ENCODE measurements around the gene ARMH4. TPM values are rescaled to one million over a fixed set of nuclear protein-coding genes. Genes with fewer than 3 reads are reported as not detected.
A peak's percentile ranks its signal among the peaks of the same experiment; 100 is the strongest.

ARMH4 gene
- total and polyA plus RNA-seq, 2 donors, result 3.6 to 39.9 TPM

DNA sequence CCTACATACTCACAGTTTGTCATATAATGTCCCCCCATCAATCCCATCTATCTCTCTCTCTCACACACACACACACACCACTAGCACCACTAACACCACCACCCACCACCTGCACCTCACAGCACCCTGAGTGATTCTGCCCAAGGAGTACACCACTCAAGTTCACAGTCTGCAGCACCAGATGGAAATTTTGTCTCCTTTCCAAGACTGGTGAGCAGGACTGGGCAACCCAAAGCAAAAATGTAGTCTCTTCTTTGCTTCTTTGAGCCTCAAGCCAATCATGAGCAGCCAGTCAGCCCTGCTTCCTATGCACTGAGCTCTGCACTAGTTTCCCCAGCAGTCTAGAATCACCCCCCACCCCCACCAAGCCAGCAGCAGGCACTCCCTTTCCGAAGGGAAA is 15.0 kb upstream of the ARMH4 start:
- Histone ChIP-seq H3K27ac (ENCODE audit: low read depth) (no peak overlapping the region), H3K4me1 (ENCODE audit: insufficient read depth) (no peaks in the 10 kb centered on the region), H3K36me3 (ENCODE audit: insufficient read depth) (no peaks in the 10 kb centered on the region), H3K4me3 (ENCODE audit: low read depth, low read length) (no peak overlapping the region)
- 39% methylated on average over 1 of the region's 1 CpG for WGBS
- no peak for DNase-seq (ENCODE audit: extremely low spot score)

DNA sequence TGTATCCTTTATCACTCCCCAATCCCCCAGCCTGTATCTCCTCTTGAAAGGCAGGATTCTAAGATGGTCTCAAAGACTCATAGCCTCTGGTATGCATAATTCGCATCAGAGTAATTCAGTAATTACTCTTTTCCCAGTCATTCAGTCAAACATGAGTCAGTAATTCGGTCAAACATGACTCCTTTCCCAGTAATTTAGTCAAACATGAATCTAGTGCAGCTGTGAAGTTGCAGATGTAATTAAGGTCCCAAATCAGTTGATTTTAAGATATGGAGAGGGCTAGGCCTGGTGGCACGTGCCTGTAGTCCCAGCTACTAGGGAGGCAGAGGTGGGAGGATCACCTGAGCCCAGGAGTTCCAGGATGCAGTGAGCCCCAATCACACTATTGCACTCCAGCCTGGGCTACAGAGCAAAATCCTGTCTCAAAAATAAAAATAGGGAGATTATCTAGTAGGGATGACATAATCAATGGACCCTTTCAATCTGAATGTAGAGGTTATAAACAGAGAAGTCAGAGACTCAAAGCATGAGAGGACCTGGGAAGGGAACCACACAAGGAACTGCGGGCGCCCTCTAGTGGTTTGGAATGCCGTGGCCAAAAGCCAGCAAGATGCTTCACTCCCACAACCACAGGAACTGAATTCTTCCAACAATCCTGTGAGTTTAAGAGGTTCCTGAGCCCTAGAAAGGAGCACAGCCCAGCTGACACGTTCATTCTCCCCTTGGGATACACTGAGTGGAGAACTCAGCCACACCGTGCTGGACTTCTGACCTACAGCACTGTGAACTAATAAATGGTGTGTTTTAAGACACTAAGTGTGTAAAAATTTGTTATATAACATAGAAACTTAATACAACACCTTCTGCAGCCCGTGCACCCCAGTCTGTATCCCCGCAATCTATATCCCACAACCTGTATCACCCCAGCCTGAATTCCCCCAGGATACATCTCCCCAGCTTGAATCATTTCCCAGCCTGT is 14.3 kb upstream of the ARMH4 start:
- 34% methylated on average over 10 of the region's 10 CpGs for WGBS
- no peaks in the 10 kb centered on the region for H3K36me3 ChIP-seq (ENCODE audit: insufficient read depth)
- no peak overlapping the region for H3K4me3 ChIP-seq (ENCODE audit: low read depth, low read length)
- H3K4me1 ChIP-seq (ENCODE audit: insufficient read depth), result no peaks in the 10 kb centered on the region
- no peak overlapping the region for H3K27ac ChIP-seq (ENCODE audit: low read depth)
- no peak for DNase-seq (ENCODE audit: extremely low spot score)

DNA sequence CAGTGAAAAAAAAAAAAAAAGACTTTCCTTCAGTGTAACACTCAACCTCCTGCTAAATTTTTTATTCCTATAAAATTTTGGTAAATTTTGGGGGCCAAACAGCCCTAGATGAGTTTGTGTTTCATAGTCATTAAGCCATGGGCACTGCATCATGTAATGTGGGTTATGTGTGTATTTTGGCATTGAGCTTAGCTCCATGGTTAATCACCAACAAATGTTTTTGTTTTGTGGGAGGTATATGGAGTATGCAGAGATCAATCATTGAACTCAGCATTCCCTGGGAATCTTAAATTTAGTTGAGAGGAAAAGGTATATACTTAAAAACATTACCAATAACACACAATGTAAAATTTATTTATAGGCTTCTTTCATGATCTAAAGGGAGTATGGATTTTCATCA is 8.5 kb upstream of the ARMH4 start:
- Histone ChIP-seq H3K36me3 (ENCODE audit: insufficient read depth) (no peaks in the 10 kb centered on the region), H3K4me1 (ENCODE audit: insufficient read depth) (no peaks in the 10 kb centered on the region), H3K27ac (ENCODE audit: low read depth) (no peak overlapping the region), H3K4me3 (ENCODE audit: low read depth, low read length) (no peak overlapping the region)
- no peak for DNase-seq (ENCODE audit: extremely low spot score)

DNA sequence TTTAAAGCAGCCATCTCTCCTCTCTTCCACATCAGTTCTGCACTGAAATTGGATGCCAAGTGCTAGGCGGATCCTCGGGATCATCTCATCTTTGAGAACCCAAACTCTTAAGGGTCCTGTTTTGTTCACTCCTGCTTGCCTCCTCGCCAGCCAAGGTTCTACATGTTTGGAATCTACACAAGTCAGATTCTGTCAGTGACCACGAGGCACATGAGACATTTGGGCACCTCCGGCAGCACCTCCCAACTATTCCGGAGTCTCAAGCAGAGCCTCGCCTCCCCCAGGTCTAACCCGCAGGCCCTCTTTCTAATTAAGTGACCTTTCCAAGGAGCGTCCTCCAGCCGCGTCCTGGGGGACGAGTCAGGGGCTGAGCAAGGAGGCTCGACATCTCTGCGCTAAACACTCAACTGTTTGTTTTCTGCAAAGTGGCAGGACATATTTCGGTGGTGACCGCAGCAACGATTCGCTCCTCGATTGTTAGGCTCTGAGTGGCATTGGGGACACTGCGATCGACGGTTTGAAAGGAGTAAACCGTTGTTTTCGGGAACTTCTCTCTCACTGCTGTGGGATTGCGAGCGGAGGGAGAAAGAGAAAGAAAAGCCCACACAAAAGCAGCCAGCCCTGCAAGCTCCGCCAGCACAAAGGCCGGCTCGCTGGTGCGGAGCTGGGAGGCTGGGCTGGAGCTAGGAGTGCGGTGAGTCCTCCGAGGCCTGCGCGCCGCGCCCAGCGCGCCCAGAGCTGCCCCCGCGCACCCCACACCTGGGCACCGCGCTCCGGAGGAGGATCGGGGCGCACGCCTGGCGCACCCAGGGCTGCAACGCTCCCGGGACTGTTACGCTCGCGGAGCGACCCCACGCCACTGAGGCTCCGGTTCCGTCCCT is 640 bp downstream of the ARMH4 start:
- Histone ChIP-seq H3K36me3 (ENCODE audit: insufficient read depth) (no peaks in the 10 kb centered on the region), H3K4me1 (ENCODE audit: insufficient read depth) (no peaks in the 10 kb centered on the region), H3K27ac (ENCODE audit: low read depth) (peak overlapping the region; percentile 12), H3K4me3 (ENCODE audit: low read depth, low read length) (peak overlapping the region; percentile 91)
- DNase-seq (ENCODE audit: extremely low spot score), result no peak
- WGBS, result 2% methylated on average over 56 of the region's 56 CpGs

DNA sequence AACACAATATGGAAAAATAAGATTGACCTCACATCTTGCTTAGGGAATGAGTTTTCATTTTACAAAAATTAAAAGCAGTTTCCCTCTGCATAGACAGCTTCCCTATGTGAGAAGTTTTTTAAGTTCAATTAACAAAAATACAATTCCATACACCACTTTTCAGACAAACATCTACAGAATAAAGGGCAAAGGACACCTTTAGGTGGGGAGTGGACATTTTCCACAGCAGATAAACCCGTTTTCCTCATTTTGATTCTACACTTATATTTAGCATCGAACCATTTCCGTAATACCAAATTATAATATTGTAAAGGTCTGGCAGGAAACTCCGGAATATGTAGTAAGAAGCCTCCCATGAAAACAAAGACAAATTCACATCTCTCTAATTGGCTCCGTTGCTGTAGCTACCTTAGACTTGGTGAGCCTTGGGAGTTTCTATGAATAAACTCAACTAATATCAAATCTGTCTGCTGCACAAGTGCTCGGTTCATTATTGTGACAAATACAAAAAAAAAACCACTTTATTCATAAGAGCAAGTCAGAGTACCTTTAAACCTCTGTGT is 1.7 kb downstream of the ARMH4 start:
- WGBS, result 88% methylated on average over 6 of the region's 6 CpGs
- no peaks in the 10 kb centered on the region for H3K4me1 ChIP-seq (ENCODE audit: insufficient read depth)
- H3K27ac ChIP-seq (ENCODE audit: low read depth), result no peak overlapping the region
- H3K4me3 ChIP-seq (ENCODE audit: low read depth, low read length), result no peak overlapping the region
- H3K36me3 ChIP-seq (ENCODE audit: insufficient read depth), result no peaks in the 10 kb centered on the region
- no peak for DNase-seq (ENCODE audit: extremely low spot score)

DNA sequence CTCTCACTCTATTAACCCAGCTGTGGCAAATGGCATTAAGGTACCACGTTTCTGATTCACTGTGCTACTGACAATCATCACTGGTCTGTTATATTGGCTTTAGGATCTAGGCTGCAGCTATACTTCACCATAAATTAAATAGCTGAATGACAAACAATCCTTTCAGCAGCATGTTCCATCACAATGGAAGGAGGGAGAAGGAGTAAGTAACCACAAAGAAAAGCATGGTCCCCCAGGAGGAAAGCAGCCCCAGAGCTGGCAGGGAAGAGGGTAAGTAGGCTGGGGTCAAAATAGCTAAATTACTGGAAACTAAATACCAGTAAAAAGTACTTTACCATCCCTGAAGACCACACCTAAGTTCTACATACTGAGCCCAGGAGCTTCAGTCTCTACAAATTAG is 2.8 kb downstream of the ARMH4 start:
- DNase-seq (ENCODE audit: extremely low spot score), result no peak
- no peak overlapping the region for H3K4me3 ChIP-seq (ENCODE audit: low read depth, low read length)
- H3K4me1 ChIP-seq (ENCODE audit: insufficient read depth), result no peaks in the 10 kb centered on the region
- 78% methylated on average over 1 of the region's 1 CpG for WGBS
- H3K27ac ChIP-seq (ENCODE audit: low read depth), result no peak overlapping the region
- no peaks in the 10 kb centered on the region for H3K36me3 ChIP-seq (ENCODE audit: insufficient read depth)

DNA sequence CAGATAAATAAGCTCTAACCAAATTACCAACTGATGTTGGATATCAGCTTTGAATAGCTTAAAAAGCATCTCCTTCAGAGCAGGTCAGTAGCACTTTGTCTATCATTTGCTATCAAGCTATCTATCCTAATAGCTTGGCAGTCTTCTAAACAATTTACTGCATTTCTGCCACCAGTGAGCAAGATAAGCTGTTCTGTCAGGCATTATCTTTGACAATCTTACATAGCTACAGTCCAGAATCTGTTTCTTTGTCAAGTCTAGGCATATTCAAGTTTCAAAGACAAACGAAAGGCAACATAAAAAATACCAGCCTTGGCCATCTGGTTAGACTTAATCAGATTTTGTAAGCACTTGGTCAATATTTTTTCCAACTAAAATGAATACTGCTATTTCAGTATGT is 5.6 kb downstream of the ARMH4 start:
- Histone ChIP-seq H3K4me3 (ENCODE audit: low read depth, low read length) (no peak overlapping the region), H3K36me3 (ENCODE audit: insufficient read depth) (no peaks in the 10 kb centered on the region), H3K4me1 (ENCODE audit: insufficient read depth) (no peaks in the 10 kb centered on the region), H3K27ac (ENCODE audit: low read depth) (no peak overlapping the region)
- no peak for DNase-seq (ENCODE audit: extremely low spot score)
- WGBS, result 38% methylated on average over 1 of the region's 1 CpG

DNA sequence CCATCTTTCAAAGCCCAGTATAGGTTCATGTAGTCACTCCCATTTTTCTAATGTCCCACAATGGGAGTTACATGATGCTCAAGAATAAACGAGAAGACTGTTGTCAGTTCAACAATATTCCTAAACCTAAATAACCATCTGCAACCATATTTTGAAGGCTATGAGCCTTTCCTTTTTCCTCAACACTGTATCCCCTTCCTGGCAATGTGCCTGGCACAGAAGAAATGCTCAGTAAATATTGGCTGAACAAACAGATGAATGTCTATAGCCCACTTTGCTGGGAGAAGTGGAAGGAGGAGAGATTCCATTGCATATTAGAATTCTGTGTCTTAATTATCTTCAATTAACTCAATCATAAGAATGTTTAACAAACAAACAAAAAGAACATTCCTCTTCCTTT is 6.1 kb downstream of the ARMH4 start:
- Histone ChIP-seq H3K36me3 (ENCODE audit: insufficient read depth) (no peaks in the 10 kb centered on the region), H3K27ac (ENCODE audit: low read depth) (no peak overlapping the region), H3K4me3 (ENCODE audit: low read depth, low read length) (no peak overlapping the region), H3K4me1 (ENCODE audit: insufficient read depth) (no peaks in the 10 kb centered on the region)
- no peak for DNase-seq (ENCODE audit: extremely low spot score)
- WGBS, result 64% methylated on average over 1 of the region's 1 CpG

DNA sequence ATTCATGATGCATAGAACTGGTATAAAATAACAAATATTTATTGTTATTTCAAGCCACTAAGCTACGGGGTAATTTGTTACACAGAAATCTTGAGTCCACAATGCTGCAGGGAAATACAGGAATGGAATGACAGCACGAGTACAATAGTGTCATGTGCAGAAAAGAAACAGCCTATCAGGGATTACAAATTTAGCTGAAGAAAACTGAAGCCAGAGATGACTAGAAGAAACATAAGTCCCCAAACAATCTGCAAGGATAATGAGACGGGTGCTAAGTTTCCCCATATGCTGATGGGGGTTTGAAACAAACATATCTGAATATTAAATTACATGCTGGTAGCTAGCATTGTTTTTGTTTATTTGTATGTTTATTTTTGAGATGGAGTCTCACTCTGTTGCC is 8.9 kb downstream of the ARMH4 start:
- WGBS, result 90% methylated on average over 3 of the region's 3 CpGs
- Histone ChIP-seq H3K4me1 (ENCODE audit: insufficient read depth) (no peaks in the 10 kb centered on the region), H3K4me3 (ENCODE audit: low read depth, low read length) (no peak overlapping the region), H3K27ac (ENCODE audit: low read depth) (no peak overlapping the region), H3K36me3 (ENCODE audit: insufficient read depth) (no peaks in the 10 kb centered on the region)
- no peak for DNase-seq (ENCODE audit: extremely low spot score)

DNA sequence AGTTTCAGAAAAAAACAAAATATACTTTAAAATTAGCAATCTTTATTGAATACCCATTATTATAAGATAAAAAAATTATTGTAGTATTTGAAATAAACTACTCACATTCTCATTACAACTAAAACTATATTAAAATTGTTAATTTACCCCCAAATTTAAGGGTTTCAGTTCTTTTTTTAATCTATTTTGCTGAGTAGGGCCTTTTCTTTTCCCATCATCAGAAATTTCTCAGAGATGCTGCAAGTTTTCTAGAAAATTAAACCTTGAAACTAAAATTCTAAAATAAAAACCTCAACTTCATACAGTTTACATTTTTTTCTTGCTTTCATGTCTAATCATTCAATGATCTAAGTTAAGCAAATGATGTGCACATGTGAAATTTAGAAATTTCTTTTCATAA is 10.1 kb downstream of the ARMH4 start:
- Histone ChIP-seq H3K36me3 (ENCODE audit: insufficient read depth) (no peaks in the 10 kb centered on the region), H3K27ac (ENCODE audit: low read depth) (no peak overlapping the region), H3K4me3 (ENCODE audit: low read depth, low read length) (no peak overlapping the region), H3K4me1 (ENCODE audit: insufficient read depth) (no peaks in the 10 kb centered on the region)
- DNase-seq (ENCODE audit: extremely low spot score), result no peak

DNA sequence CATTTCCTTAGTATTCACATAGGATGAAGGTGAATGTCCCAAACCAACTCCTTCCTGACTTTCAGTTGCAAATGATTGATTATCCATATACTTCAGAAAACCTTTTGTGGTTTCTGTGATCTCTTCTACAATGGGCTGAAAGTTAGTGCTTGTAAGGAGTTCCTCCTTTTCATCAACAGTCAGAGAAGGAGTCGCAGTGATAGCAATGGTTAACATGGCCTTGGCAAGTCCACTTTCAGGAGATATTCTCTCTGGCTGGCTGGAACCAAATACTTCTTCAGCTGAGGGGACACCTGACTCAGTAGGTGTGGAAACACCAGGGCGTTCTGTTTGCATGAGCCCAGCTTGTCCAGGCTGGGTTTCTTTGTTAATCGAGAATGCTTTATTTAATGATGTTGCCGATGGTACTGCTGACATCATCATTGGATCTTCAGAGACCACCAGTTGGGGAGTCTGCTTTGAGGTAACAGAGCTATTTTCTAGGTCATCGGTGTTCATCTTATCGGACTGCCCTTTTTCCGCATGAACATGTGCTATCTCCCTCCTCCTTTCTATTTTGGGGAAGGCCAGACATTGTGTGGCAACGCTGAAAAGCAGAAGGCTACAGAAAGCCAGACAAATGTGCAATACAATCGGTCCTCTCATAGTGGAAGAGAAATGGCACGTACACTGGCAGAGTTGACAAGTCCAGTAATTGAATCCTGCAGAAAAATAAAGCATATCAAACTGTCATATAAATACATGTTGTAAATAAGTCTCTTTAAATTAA is 13.1 kb downstream of the ARMH4 start:
- Histone ChIP-seq H3K27ac (ENCODE audit: low read depth) (no peak overlapping the region), H3K36me3 (ENCODE audit: insufficient read depth) (no peaks in the 10 kb centered on the region), H3K4me3 (ENCODE audit: low read depth, low read length) (no peak overlapping the region), H3K4me1 (ENCODE audit: insufficient read depth) (no peaks in the 10 kb centered on the region)
- DNase-seq (ENCODE audit: extremely low spot score), result no peak
- WGBS, result 87% methylated on average over 10 of the region's 10 CpGs

DNA sequence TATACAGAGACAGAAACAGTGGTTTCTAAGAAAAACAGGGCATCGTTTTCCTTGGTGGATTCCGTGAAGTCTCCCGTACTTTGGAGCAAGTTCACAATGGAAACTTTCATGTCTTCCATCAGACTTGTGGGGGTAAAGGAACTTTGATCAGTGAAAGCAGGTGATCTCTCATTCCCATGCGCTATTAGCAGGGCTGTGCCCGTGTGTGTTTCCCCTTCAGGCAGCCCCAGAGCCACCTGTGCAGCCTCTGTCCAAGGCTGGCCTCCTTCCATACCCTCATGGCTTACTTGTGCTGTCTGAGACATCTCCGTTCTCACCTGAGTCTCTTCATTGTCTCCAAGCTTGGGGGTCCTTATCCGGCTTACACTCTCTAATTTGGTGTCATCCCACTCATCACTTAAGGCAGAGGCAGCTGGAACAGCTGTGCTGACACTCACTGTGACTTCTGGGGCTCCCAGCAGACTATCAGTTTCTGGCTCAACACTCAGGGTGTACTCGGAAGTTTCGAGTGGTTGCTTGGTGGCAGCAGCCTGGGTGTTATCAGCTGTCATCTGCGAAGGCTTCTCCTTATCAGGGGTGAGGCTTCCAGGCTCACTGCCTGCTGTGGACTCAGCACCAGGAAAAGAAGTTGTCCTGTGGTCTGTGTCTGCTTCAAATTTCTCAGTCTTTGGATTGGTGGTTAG is 13.8 kb downstream of the ARMH4 start:
- no peak for DNase-seq (ENCODE audit: extremely low spot score)
- whole genome bisulfite sequencing, result 82% methylated on average over 10 of the region's 10 CpGs
- no peak overlapping the region for H3K4me3 ChIP-seq (ENCODE audit: low read depth, low read length)
- H3K36me3 ChIP-seq (ENCODE audit: insufficient read depth), result no peaks in the 10 kb centered on the region
- H3K4me1 ChIP-seq (ENCODE audit: insufficient read depth), result no peaks in the 10 kb centered on the region
- H3K27ac ChIP-seq (ENCODE audit: low read depth), result no peak overlapping the region

DNA sequence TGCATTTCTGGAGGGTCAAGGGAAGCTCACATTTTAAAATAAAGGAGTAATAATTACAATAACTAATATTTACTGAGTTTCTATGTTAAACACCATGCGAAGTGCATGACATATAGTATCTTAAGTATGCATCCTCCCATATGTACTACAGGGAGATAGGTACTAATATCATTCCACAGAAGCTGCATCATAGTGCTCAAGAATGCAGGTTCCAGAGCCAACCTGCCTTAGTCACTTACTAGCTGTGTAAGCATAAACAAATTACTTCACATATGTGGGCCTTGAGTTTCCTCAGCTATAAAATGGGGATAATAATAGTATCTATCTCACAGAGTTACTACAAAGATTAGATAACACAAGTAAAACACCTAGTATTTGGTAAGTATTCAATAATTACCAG is 18.3 kb downstream of the ARMH4 start:
- H3K4me1 ChIP-seq (ENCODE audit: insufficient read depth), result no peaks in the 10 kb centered on the region
- 95% methylated on average over 1 of the region's 1 CpG for WGBS
- no peak overlapping the region for H3K4me3 ChIP-seq (ENCODE audit: low read depth, low read length)
- no peak for DNase-seq (ENCODE audit: extremely low spot score)
- no peaks in the 10 kb centered on the region for H3K36me3 ChIP-seq (ENCODE audit: insufficient read depth)
- H3K27ac ChIP-seq (ENCODE audit: low read depth), result no peak overlapping the region
